Hematopoietic multipotent progenitor cell treated with erythropoietin and hydrocortisone succinate and interleukin-3 and kit ligand, for 4 days (in vitro differentiated cells): ENCODE results near the gene RIBC2.
"Not testable (repeated sequence)": the region's sequence is repeated elsewhere in the genome, so short reads cannot be mapped to it uniquely, and the experiment has no call there.

ENCODE experiments used
- DNase-seq: peaks from one replicate; pipeline ENCODE4 v3.0.0-alpha.2; 2015

The RIBC2 gene, protein sequence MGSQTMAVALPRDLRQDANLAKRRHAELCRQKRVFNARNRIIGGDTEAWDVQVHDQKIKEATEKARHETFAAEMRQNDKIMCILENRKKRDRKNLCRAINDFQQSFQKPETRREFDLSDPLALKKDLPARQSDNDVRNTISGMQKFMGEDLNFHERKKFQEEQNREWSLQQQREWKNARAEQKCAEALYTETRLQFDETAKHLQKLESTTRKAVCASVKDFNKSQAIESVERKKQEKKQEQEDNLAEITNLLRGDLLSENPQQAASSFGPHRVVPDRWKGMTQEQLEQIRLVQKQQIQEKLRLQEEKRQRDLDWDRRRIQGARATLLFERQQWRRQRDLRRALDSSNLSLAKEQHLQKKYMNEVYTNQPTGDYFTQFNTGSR

GRCh38 chr22:45413368-45414211 lies at the start of gene RIBC2, which contains the start of gene SMC1B:
Gene RIBC2, plus strand, starts transcription at chr22:45413693. Its CDS starts 194 bp downstream, at chr22:45413887.
Gene SMC1B, minus strand, starts transcription at chr22:45413599. Its CDS starts 32 bp downstream, at chr22:45413567.
- peak; percentile 95 for DNase-seq

DNA sequence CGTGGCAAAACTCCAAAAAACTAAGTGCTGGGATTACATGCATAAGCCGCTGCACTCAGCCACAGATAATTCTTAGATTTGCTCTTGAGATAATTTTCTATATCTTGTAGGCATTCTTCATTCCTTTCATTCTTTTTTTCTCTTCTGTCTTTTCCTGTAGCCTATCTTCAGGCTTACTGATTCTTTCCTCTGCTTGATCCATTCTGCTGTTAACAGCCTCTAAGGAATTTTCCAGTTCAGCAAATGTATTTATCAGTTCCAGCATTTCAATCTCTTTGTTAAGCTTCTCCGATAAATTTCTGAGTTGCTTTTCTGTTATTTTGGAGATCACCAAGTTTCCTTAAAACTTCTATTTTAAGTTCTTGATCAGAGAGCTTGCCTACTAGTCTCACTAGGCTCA lies 46.8 kb upstream of the RIBC2 start:
- no peak for DNase-seq

DNA sequence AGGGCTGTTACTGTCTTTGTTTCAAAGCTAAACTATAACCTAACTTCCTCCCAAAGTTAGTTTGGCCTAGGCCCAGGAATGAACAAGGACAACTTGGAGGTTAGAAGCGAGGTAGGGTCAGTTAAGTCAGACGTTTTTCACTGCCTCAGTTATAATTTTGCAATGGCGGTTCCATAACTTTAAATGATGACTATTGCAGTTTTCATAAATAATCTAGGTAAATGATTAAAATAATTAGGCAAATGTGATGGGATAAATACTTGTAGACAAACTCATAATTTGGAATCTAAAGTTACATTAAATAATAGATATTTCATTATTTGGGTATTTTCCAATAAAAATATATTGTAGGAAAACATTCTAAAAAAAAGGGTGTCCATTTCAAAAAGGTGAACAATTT lies 39.9 kb upstream of the RIBC2 start:
- DNase-seq: not testable (repeated sequence)

- no peak for DNase-seq
These were observed 37.5 kb upstream of the RIBC2 start for GRCh38 chr22:45376009-45376408.

DNA sequence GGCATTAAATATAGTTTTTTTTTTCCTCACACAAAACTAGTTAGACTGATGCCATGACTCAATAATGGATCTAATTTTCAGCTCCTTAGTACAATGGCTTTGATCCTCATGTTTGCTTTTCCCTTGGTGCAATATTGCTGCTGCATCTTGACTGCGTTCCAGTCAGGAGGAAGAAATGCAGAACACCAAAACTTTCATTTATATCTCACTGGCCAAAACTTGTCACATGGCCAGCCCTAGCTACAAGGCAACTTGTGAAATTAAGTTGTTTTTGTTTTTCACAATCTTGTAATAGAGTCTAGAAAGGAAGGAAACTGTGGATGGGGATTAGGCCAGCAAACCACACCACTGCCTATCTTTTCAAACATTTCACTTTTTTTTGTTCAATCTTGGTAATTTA lies 36.8 kb upstream of the RIBC2 start:
- peak; percentile 78 for DNase-seq

- DNase-seq: no peak
These were observed 32.1 kb upstream of the RIBC2 start for GRCh38 chr22:45381348-45381747.

DNA sequence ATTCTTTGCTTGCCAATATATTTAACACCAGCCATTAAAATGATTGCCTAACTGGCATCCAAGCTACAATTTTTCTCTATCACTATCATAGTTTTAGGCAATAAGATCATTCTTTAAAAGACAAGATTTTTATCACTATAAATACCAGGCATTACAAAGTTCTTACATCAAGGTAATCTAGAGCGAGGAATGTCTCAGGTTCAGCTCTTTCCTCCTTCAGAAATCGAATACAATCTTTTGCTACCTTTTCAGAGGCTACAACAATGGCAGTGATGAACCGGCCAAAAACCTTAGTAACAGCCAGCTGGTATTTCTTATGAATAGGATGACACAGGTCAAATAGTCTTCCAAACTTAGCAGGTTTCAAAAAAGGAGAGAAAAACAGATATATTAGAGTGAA lies 23.9 kb upstream of the RIBC2 start:
- DNase-seq: no peak

DNA sequence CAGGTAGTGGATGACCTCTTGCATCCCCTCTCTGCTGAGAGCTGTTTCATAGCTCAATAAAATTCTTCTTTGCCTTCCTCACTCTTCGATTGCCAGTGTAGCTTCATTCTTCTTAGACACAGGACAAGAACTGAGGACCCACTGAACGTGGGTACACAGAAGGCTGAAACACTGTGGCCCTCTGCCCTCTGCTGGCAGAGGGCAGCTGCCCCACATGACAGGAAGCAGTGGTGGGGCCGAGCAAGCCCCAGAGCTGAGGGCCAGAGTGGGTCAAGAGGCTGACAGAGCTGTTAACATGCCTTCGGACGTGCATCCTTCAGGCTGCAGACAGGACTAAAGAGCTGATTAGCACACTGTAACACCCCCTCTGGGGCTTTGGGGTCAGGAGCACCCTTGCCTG lies 15.7 kb upstream of the RIBC2 start:
- peak; percentile 26 for DNase-seq

DNA sequence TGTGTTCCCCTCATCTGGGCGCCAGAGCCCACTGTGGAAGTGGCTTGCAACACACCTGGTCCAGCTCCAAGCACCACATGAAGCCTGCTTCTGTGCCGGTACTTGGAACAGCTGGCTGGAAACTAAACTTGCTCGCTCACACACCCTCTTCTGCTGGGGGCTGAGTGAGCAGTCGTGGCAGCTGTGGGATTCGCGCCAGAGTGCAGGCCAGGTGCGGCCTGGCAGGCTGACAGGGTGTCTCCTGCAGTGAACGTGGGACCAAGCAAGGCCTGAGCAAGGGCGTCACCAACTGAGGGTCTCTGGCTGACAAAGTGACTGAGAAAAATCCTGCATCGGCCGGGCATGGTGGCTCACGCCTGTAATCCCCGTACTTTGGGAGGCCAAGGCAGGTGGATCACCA lies 15.3 kb upstream of the RIBC2 start:
- DNase-seq: no peak

- no peak for DNase-seq
These were observed 13.6 kb upstream of the RIBC2 start for GRCh38 chr22:45399712-45400445.

DNA sequence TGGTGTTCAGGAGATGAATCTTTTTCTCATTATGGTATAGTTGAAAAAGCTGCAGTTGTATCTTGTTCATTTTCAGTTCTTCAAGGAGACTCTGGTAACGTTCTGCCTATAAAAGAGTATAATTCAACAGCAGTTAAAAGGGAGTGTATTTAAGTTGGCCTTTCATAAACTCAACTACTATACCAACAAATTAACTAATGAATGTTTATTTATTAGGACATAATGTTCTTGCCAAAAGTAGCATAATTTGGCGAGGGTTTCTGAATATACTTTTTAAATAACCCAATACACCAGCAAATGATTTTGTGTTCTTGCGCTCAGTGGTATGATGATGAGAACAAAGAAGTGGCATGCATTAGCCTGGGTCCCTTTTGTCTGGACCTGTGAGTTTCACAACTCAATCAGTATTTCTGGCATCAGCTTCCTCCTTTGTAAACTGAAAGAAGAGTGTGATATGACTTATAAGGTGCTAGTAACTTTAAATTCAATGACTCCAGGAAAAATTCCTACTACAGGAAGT lies 11.0 kb upstream of the RIBC2 start:
- peak; percentile 13 for DNase-seq

- no peak for DNase-seq
These were observed 5.7 kb upstream of the RIBC2 start for GRCh38 chr22:45407793-45408192.

- DNase-seq: no peak
These were observed 503 bp upstream of the RIBC2 start for GRCh38 chr22:45413013-45413367.

DNA sequence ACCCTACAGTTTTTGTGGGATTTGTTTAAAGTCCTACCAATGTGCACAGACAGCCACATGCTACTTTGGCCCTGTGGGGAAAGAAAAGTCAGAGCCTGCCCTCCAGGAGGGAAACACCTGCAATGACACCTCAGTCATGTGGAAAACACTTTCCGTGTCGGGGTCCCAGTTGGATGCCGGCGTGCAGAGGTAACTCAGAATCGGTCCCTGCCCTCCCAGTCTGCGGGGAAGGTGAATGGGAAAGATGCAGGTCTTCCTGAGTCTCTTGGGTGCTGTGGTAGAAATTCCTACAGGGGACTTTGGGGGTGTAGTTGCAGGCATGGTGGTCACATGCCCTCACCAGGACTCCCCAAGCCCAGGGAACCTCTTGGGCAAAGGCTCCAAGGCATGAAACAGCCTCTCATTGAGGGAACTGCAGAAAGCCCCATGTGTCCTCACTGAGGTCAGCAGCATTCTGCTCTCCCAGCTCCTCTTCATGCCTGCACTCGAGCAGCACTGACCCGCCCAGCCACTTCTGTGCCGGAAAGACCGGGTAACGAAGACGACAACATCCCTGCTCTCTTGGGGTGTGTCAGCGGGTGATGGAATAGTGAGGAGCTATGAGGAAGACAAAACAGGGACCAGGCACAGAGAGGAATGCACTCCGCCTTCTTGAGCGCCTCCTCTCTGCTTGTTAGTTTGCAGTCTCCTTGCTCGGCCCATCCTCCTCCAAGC lies 4.7 kb downstream of the RIBC2 start:
- no peak for DNase-seq

DNA sequence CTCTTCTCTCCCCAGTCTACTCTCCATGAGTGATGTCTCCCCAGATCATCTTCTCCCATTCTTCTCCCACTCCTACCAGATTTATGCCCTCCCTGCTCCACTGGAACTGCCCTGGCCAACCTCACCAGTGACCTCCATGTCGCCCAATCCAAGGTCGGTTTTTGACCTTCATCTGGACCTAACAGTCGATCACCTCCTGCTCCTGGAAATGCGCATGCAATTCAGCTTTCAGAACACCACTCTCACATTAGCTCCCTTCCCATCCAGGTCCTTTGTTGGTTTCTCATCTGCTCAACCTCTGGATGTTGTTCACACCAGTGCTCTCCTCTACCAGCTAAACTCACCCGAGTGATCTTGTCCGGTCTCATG lies 5.3 kb downstream of the RIBC2 start:
- no peak for DNase-seq

GRCh38 chr22:45420011-45420410 lies 6.5 kb downstream of the RIBC2 start:
- DNase-seq: no peak

GRCh38 chr22:45420539-45420938 lies 7.0 kb downstream of the RIBC2 start:
- no peak for DNase-seq

DNA sequence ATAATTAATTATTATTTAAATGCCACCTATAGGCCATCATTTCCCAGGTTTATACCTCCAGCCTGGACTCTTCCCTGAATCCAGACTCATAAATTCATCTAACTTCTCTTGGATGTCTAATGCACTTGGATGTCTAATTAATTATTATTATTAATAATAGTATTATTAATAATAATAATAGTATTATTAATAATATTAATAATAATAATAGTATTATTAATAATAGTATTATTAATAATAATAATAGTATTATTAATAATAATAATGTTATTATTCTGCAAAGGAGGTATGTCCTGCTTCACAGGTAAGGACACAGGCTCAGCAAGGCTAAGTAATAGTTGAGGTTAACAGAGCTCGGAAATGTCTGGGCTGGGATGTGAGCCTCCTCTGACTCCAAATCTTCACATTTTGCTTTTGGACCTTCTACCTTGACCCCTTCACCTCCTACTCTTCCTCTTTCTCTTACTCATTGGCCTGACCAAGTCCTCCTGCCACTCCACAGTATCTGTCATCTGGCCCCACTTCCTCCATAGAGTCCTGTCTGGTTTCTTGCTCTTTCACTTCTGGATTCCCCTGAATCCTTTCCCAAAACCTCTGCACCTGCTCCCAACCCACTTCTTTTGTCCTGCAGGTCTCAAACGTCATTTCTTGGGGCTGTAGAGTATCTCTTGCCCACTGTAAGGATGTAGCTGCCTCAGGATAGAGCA lies 8.0 kb downstream of the RIBC2 start:
- DNase-seq: no peak

DNA sequence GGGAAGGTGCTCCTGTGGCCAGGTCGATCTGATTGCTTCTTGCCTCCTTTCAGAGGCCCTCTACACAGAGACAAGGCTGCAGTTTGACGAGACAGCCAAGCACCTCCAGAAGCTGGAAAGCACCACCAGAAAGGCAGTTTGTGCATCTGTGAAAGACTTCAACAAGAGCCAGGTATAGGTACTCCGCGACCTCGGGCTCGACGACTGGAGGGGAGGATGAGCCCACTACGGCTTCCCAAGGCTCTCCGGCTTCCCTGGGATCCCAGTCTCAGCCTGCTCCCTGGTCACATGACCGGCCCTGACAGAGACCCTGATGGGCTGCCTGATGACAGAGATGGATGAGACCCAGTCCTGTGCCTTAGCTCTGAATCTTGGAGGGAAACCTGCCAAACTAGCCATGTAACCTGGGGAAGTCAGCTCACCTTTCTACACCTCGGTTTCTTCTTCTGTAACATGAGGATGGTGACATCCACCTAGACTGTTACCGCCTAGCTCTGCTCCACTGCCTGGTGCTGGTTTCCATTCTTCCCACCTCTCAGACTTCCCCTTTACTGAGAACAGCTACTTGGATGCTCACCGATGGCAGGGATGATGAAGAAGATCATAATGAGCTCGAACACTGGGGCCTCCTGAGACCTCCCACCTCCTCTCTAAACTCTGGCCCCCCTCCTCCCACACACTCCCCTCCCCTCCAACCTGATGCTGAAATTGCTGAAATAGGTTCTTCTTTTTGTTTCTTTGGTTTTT lies 8.9 kb downstream of the RIBC2 start:
- no peak for DNase-seq

DNA sequence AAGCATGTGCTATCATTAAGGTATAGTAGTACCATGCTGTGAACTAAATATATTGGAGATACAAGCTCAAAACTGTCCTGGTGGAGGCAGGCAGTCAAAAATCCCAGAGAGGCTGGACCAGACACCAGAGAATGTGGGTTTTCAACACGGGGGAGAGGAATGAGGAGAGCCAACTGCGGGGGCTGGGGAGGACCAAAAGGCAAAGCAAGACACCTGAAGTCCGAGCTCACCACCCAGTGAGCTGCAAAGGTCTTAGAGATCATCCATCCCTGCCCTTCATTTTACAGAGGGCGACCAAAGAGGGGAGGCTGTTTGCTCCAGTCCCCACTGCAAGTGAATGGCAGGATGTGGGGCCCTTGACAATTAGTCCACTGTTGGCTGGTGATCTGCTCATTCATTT lies 10.0 kb downstream of the RIBC2 start:
- no peak for DNase-seq

DNA sequence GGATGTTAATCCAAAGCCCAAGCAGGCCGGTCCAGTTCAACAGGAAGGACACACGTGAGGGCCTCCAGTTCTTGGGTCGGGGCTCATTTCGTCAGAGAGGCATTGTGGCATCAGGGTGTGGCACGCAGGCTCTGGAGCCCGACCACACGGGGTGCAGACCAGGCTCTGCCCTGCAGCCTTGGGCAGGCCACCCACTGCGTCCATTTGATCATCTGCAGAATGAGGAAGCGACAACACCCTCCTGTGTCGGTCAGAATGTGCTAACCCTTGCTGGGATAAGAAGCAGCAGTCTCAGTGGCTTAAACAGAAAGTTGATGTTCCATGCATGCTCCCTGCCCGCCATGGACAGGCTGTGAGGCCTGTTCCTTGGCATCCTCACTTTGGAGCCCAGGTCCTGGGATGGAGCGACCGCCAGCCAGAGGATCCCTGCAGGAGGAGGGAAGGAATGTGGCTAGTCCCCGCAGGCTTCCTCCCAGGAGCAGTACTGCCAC lies 10.8 kb downstream of the RIBC2 start:
- DNase-seq: peak; percentile 31
